Effector memory CD4-positive, alpha-beta T cell (primary cell): ENCODE measurements around the gene PALLD.
"Not testable (repeated sequence)": the region's sequence is repeated elsewhere in the genome, so short reads cannot be mapped to it uniquely, and the experiment has no call there.

Source experiments
- DNase-seq, 3 donors: peaks; one replicate each; pipeline ENCODE4 v3.0.0-alpha.2; 2020
- H3K27ac ChIP-seq: 2 replicates; pipeline ENCODE4 v1.7.0; 2013; ENCODE audit warnings: mild to moderate bottlenecking, low read length, moderate library complexity; ENCODE audit not compliant: insufficient read depth, poor library complexity, severe bottlenecking
- H3K27me3 ChIP-seq: replicated peaks from 2 replicates; pipeline ENCODE4 v1.7.0; 2013; ENCODE audit warnings: mild to moderate bottlenecking, low read length; ENCODE audit not compliant: insufficient read depth, control insufficient read depth, poor library complexity, severe bottlenecking
- H3K36me3 ChIP-seq: 2 replicates; pipeline ENCODE4 v1.7.0; 2013; ENCODE audit warnings: mild to moderate bottlenecking, low read length, moderate library complexity; ENCODE audit not compliant: control insufficient read depth, insufficient read depth
- H3K4me1 ChIP-seq: 2 replicates; pipeline ENCODE4 v1.7.0; 2013; ENCODE audit warnings: low read length, mild to moderate bottlenecking; ENCODE audit not compliant: control insufficient read depth, insufficient read depth, poor library complexity, severe bottlenecking
- H3K4me3 ChIP-seq: 2 replicates; pipeline ENCODE4 v1.7.0; 2013; ENCODE audit warnings: low read length, low read depth, mild to moderate bottlenecking; ENCODE audit not compliant: insufficient read depth, poor library complexity, severe bottlenecking
- H3K9me3 ChIP-seq: 2 replicates; pipeline ENCODE4 v1.7.0; 2013; ENCODE audit warnings: mild to moderate bottlenecking, low read length, moderate library complexity; ENCODE audit not compliant: control insufficient read depth
- total RNA-seq, 3 donors: gene quantifications; one replicate each; lab custom pipeline; 2026; lab: John Stamatoyannopoulos, UW

Gene PALLD
- total RNA-seq: 0.44 to 2.3 (median 0.69) reads per million in 3 donors

- Histone ChIP-seq H3K27ac (no peak within 1 kb of the TSS), H3K36me3 (no peaks in the 10 kb centered on the region), H3K4me3 (no peak within 1 kb of the TSS), H3K27me3 (no peaks in the 10 kb centered on the region), H3K9me3 (no peaks in the 10 kb centered on the region), H3K4me1 (no peaks in the 10 kb centered on the region)
- no peak for DNase-seq
Observed at GRCh38 chr4:168496834-168497233, at the start of gene PALLD. Gene PALLD (plus strand): TSS chr4:168497052.

- H3K4me3 ChIP-seq, H3K27me3 ChIP-seq, H3K9me3 ChIP-seq, H3K4me1 ChIP-seq, H3K27ac ChIP-seq, DNase-seq: not testable (repeated sequence)
- peaks cover 23% of the 10 kb centered on the region for H3K36me3 ChIP-seq
Observed at GRCh38 chr4:168449063-168449462, 47.8 kb upstream of the PALLD start.

- Histone ChIP-seq H3K36me3 (peaks cover 25% of the 10 kb centered on the region), H3K4me3 (no peak overlapping the region), H3K27ac (no peak overlapping the region), H3K4me1 (no peaks in the 10 kb centered on the region), H3K27me3 (no peaks in the 10 kb centered on the region), H3K9me3 (no peaks in the 10 kb centered on the region)
- no peak for DNase-seq
Observed at GRCh38 chr4:168449719-168450452, 47.0 kb upstream of the PALLD start.

- Histone ChIP-seq H3K4me3 (no peak overlapping the region), H3K27ac (no peak overlapping the region), H3K27me3 (no peaks in the 10 kb centered on the region), H3K36me3 (peaks cover 37% of the 10 kb centered on the region), H3K4me1 (no peaks in the 10 kb centered on the region), H3K9me3 (no peaks in the 10 kb centered on the region)
- DNase-seq: no peak
Observed at GRCh38 chr4:168451331-168451730, 45.5 kb upstream of the PALLD start.

- Histone ChIP-seq H3K4me1 (no peaks in the 10 kb centered on the region), H3K27ac (no peak overlapping the region), H3K36me3 (peaks cover 37% of the 10 kb centered on the region), H3K4me3 (no peak overlapping the region), H3K27me3 (no peaks in the 10 kb centered on the region), H3K9me3 (no peaks in the 10 kb centered on the region)
- DNase-seq: no peak
Observed at GRCh38 chr4:168451744-168452390, 45.0 kb upstream of the PALLD start.

GRCh38 chr4:168453146-168453545, 43.7 kb upstream of the PALLD start:
- Histone ChIP-seq H3K27ac (no peak overlapping the region), H3K4me3 (no peak overlapping the region), H3K36me3 (peaks cover 37% of the 10 kb centered on the region)

GRCh38 chr4:168458256-168458655, 38.6 kb upstream of the PALLD start:
- not testable (repeated sequence) for H3K4me3 ChIP-seq, DNase-seq, H3K27ac ChIP-seq, H3K9me3 ChIP-seq, H3K27me3 ChIP-seq, H3K4me1 ChIP-seq
- H3K36me3 ChIP-seq: peaks cover 29% of the 10 kb centered on the region

More at GRCh38 chr4:168453146-168453545, 43.7 kb upstream of the PALLD start:
- DNase-seq: no peak
- no peaks in the 10 kb centered on the region for H3K4me1 ChIP-seq
- H3K27me3 ChIP-seq: no peaks in the 10 kb centered on the region
- no peaks in the 10 kb centered on the region for H3K9me3 ChIP-seq

- DNase-seq: no peak
Observed at GRCh38 chr4:168461821-168462220, 35.0 kb upstream of the PALLD start.

GRCh38 chr4:168472920-168473319, 23.9 kb upstream of the PALLD start:
- peaks cover 14% of the 10 kb centered on the region for H3K36me3 ChIP-seq

More at GRCh38 chr4:168461821-168462220, 35.0 kb upstream of the PALLD start:
- no peak overlapping the region for H3K27ac ChIP-seq
- no peak overlapping the region for H3K4me3 ChIP-seq
- H3K36me3 ChIP-seq: peaks cover 23% of the 10 kb centered on the region
- H3K9me3 ChIP-seq: no peaks in the 10 kb centered on the region
- no peaks in the 10 kb centered on the region for H3K27me3 ChIP-seq
- no peaks in the 10 kb centered on the region for H3K4me1 ChIP-seq

GRCh38 chr4:168474660-168475320, 22.1 kb upstream of the PALLD start:
- Histone ChIP-seq H3K4me1 (peaks cover 23% of the 10 kb centered on the region), H3K36me3 (peaks cover 14% of the 10 kb centered on the region), H3K9me3 (no peaks in the 10 kb centered on the region), H3K27ac (no peak overlapping the region), H3K4me3 (no peak overlapping the region), H3K27me3 (no peaks in the 10 kb centered on the region)
- no peak for DNase-seq

More at GRCh38 chr4:168472920-168473319, 23.9 kb upstream of the PALLD start:
- no peaks in the 10 kb centered on the region for H3K27me3 ChIP-seq
- no peaks in the 10 kb centered on the region for H3K9me3 ChIP-seq
- H3K27ac ChIP-seq: no peak overlapping the region
- no peak overlapping the region for H3K4me3 ChIP-seq
- peaks cover 8% of the 10 kb centered on the region for H3K4me1 ChIP-seq
- no peak for DNase-seq
